Measurements from ENCODE around the gene HRC. TPM values are rescaled to one million over a fixed set of nuclear protein-coding genes. Genes with fewer than 3 reads are reported as not detected.
"Not testable (repeated sequence)": the region's sequence is repeated elsewhere in the genome, so short reads cannot be mapped to it uniquely, and the experiment has no call there.

HRC gene
- total RNA-seq, 1 experiment from 2014 or later, result not detected

DNA sequence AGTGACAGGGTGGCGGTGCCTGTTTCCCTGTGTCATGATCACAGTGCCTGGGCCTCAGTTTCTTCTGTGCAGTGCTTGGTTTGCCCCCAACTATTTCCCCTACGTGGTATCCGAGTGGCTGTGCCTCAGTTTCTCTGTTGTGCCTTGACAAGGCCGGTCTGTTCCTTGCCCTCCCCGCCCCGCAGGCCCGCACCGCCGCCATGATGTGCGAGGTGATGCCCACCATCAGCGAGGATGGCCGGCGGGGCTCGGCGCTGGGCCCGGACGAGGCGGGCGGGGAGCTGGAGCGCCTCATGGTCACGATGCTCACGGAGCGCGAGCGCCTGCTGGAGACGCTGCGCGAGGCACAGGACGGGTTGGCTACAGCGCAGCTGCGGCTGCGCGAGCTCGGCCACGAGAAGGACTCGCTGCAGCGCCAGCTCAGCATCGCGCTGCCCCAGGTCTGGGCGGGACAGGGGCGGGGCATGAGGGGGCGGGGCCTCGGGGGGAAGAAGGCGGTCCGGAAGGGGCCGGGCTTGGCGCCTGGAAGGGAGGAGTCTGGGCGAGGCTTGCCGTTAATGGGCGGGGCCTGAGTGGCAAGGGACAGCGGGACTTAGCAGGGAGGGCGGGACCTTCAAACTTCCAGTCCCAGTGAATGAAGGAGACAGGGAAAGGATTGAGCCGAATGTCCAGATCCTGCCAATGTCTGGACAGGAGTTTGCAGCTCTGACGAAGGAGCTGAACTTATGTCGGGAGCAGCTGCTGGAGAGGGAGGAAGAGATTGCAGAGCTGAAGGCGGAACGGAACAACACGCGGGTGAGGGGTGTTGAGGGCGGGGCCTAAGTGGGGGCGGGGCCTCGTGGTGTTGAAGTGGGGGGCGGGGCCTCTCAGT, 27.3 kb downstream of the HRC start:
- DNase-seq, result peak; percentile 94
- Histone ChIP-seq H3K9me3 (no peaks in the 10 kb centered on the region), H3K36me3 (no peaks in the 10 kb centered on the region), H3K4me3 (peak overlapping the region; percentile 49), H3K27me3 (no peaks in the 10 kb centered on the region)

GRCh38 chr19:49127225-49127624, 28.0 kb downstream of the HRC start:
- DNase-seq, H3K4me3 ChIP-seq, H3K36me3 ChIP-seq, H3K27me3 ChIP-seq, H3K9me3 ChIP-seq: not testable (repeated sequence)

- Histone ChIP-seq H3K27me3 (no peaks in the 10 kb centered on the region), H3K9me3 (no peaks in the 10 kb centered on the region), H3K4me3 (no peak overlapping the region), H3K36me3 (no peaks in the 10 kb centered on the region)
- no peak for DNase-seq
Observed at GRCh38 chr19:49126575-49126974, 28.6 kb downstream of the HRC start.

DNA sequence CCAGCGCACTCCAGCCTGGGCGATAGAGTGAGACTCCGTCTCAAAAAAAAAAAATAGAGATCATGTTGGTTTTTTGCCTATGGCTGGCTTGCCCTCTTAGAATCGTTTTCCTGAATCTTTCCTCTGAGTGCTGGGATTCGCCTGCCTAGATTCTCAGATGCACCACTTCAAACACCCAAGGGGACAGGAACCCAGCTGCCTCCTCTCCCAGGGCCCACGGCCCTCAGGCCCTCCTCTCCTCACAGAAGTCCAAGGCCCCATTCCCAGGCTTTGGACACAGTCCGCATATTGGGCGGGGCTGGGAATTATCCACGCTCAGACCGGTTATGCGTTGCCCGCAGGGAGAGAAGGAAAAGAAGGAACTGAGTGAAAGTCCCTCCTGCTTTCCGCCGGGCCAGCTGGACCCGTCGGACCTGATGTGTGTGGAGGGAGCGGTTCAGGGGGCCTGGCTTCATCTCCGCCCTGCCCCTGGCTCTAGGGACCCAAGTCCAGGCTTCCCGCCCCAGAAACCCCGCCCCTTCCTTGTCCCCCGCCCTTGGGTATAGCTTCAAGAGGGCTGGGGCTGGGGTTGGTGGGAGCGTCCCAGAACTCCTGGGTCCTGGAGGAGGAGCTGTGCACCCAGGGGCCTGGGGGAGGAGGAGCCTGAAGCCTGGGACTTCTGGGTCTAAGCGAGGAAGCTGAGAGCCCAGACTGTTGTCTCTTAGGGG, 30.0 kb downstream of the HRC start:
- H3K27me3 ChIP-seq, result peaks cover 11% of the 10 kb centered on the region
- H3K9me3 ChIP-seq, result no peaks in the 10 kb centered on the region
- no peak for DNase-seq
- no peak overlapping the region for H3K4me3 ChIP-seq
- H3K36me3 ChIP-seq, result no peaks in the 10 kb centered on the region

DNA sequence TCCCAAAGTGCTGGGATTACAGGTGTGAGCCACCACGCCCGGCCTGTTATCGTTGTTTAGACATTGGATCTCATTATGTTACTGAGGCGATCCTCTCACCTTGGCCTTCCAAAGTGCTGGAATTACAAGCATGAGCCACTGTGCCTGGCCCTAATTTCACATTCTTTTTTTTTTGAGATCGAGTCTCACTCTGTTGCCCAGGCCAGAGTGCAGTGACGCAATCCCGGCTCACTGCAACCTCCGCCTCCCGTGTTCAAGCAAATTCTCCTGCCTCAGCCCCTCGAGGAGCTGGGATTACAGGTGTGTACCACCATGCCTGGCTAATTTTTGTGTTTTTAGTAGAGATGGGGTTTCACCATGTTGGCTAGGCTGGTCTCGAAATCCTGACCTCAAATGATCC, 31.9 kb downstream of the HRC start:
- not testable (repeated sequence) for DNase-seq, H3K36me3 ChIP-seq, H3K9me3 ChIP-seq, H3K4me3 ChIP-seq
- peaks cover 17% of the 10 kb centered on the region for H3K27me3 ChIP-seq

GRCh38 chr19:49121841-49122240, 33.4 kb downstream of the HRC start:
- H3K36me3 ChIP-seq, DNase-seq, H3K4me3 ChIP-seq, H3K9me3 ChIP-seq: not testable (repeated sequence)
- peaks cover 17% of the 10 kb centered on the region for H3K27me3 ChIP-seq

DNA sequence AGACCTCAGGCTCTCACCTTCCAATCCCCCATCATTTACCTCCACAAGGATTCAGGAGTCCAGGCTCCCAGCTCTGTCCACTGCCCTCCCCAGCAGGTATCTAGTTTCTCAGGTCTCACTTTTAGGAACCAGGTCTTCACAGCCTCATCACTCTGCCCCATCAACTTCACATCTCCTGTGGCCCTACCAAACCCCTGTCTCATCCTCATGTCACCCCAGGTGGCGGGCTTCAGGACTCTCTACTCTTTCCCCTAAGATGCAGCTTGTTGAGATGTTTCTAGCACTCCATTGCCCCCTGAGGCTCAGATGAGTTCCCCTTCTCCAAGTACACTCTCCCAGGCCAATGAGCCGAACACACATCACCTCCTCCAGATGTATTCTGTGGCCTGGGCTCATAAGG, 34.3 kb downstream of the HRC start:
- Histone ChIP-seq H3K9me3 (no peaks in the 10 kb centered on the region), H3K27me3 (peaks cover 17% of the 10 kb centered on the region), H3K4me3 (no peak overlapping the region), H3K36me3 (no peaks in the 10 kb centered on the region)
- DNase-seq, result no peak

DNA sequence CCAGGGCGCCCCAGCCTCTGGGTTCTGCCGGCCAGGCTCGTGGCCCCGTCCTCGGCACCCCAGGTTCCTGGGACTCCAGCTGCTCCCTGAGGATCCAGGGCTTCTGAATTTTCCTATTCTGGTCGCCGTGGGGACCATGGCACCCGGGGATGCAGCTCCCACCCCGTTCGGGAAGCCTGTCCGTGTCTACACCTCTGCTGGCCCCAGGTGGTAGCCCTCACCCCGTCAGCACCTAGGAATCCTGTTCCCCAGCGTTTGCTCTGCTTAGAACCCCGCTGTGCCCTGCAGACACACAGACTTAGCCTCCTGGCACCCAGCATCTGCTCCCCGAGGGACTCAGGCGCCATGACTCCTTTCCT, 34.9 kb downstream of the HRC start:
- Histone ChIP-seq H3K36me3 (no peaks in the 10 kb centered on the region), H3K9me3 (no peaks in the 10 kb centered on the region), H3K4me3 (peak overlapping the region; percentile 68; the same call in 1 of the 2 replicates), H3K27me3 (peaks cover 17% of the 10 kb centered on the region)
- DNase-seq, result no peak

- peak; percentile 78 for DNase-seq
- Histone ChIP-seq H3K27me3 (peaks cover 17% of the 10 kb centered on the region), H3K4me3 (peak within 1 kb of the TSS; percentile 68), H3K36me3 (no peaks in the 10 kb centered on the region), H3K9me3 (no peaks in the 10 kb centered on the region)
Observed at GRCh38 chr19:49119411-49120324, 35.5 kb downstream of the HRC start, which contains the start of gene PPFIA3. PPFIA3 (plus strand) TSS chr19:49119544; CDS start chr19:49127874, 8,330 bp downstream.

GRCh38 chr19:49118565-49119410, 36.4 kb downstream of the HRC start, which contains the start of gene C19orf73:
C19orf73 (minus strand) TSS chr19:49119143; CDS start chr19:49119022, 121 bp downstream.
- peak within 1 kb of the TSS; percentile 68 for H3K4me3 ChIP-seq
- H3K9me3 ChIP-seq, result no peaks in the 10 kb centered on the region
- peak; percentile 94 for DNase-seq
- no peaks in the 10 kb centered on the region for H3K36me3 ChIP-seq
- H3K27me3 ChIP-seq, result peaks cover 17% of the 10 kb centered on the region

DNA sequence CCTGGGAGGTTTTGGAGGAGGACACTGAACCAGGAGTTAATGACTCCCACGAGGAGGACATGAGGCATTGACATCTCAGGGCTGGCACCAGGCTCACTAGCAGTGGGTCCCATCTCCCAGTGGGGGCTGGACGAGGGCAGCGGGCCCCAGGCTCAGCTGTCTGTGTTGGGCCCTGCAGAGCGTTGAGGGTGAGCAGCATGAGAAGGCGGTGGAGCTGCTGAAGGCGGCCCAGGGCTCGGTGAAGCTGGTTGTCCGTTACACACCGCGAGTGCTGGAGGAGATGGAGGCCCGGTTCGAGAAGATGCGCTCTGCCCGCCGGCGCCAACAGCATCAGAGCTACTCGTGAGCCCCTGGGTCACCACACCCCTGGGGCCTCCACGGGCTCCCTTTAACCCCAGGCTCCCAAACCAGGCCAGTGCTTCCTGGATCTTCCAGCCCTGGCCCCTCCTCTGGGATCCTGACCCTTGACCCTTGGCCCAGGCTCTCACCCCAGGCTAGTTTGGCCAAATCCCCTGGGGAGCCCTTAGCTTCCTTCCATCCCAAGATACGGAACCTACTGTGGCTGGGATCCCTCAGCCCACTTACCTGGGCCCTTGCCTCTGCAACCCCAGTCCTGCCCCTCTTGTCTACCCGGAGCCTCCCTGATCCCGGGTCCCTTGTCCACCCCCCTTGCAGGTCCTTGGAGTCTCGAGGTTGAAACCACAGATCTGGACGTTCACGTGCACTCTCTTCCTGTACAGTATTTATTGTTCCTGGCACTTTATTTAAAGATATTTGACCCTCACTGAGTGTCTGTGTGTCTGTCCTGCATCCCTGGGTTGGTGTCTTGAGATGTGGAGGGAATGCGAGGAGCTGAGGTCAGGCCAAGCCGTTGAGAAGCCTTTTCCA, 37.3 kb downstream of the HRC start:
- no peak for DNase-seq
- H3K4me3 ChIP-seq, result peak overlapping the region; percentile 68
- peaks cover 17% of the 10 kb centered on the region for H3K27me3 ChIP-seq
- no peaks in the 10 kb centered on the region for H3K9me3 ChIP-seq
- no peaks in the 10 kb centered on the region for H3K36me3 ChIP-seq

DNA sequence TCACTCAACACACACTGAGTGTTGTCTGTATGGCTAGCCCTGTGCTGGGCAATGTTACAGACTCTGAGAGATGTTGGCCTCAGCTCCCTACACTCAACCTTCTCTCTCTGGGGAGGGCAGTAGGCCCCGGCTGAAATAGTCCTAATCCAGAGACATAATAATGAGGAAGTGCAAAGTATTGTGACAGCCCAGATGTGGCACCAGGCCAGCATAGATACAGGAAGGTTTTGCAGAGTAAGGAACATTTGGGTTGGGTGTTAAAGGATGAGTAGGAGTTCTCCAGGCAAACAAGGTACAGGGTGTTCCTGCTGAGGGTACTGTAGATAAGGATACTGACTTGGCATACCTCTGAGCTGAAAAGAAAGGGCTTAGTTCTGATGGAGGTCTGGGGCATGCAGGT, 38.7 kb downstream of the HRC start:
- Histone ChIP-seq H3K27me3 (peaks cover 17% of the 10 kb centered on the region), H3K4me3 (no peak overlapping the region), H3K9me3 (no peaks in the 10 kb centered on the region), H3K36me3 (no peaks in the 10 kb centered on the region)
- DNase-seq, result no peak

DNA sequence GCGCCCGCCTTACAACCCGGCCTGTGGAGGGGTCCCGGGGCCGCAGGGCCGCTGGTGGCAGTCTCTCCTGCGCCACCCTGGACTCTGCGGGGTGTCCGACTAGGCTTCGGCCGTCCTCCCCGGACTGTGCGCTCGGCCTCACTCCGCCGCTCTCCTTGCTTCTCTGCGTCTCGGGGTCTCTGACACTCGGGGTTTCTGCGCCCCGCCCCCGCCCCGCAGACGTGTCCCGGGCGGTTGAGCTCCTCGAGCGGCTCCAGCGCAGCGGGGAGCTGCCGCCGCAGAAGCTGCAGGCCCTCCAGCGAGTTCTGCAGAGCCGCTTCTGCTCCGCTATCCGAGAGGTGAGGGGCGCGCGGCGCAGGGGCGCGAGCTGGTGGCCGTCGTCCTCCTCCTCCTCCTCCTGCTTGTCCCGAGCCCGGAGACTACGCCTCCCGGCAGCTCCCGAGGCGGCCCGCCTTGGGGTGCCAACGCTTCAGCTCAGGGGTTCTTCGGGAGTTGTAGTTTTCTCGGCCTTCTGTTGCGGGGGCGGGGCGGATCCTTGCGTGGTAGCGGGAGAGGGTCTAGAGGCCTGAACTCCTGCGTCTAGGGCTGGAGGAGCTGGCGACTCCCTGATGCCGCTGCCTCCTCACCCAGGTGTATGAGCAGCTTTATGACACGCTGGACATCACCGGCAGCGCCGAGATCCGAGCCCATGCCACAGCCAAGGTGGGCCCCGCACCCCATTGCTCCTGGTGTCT, 40.4 kb downstream of the HRC start:
- H3K4me3 ChIP-seq, result peak overlapping the region; percentile 72
- H3K27me3 ChIP-seq, result peaks cover 2% of the 10 kb centered on the region
- H3K36me3 ChIP-seq, result peaks cover 8% of the 10 kb centered on the region
- no peaks in the 10 kb centered on the region for H3K9me3 ChIP-seq
- DNase-seq, result peak; percentile 63

- H3K4me3 ChIP-seq, result peak within 1 kb of the TSS; percentile 72
- H3K36me3 ChIP-seq, result peaks cover 14% of the 10 kb centered on the region
- peak; percentile 88 for DNase-seq
- no peaks in the 10 kb centered on the region for H3K9me3 ChIP-seq
- H3K27me3 ChIP-seq, result no peaks in the 10 kb centered on the region
Observed at GRCh38 chr19:49113762-49114629, 41.2 kb downstream of the HRC start, which contains the start of gene LIN7B. LIN7B (plus strand) TSS chr19:49114370; CDS start chr19:49114405, 35 bp downstream.
